WTC11 (cell line): ENCODE measurements around the gene RAI1. TPM values are rescaled to one million over a fixed set of nuclear protein-coding genes. Genes with fewer than 3 reads are reported as not detected.

Source experiments
- ATAC-seq: fragments of 200-7000 bp; cut with Tn5 transposase; 2 replicates; pipeline ENCODE4 v1.10.0; 2021; ENCODE audit warnings: mild to moderate bottlenecking, moderate library complexity
- CTCF ChIA-PET: fragments of 300-600 bp; sonication (Branson Sonifier 250); formaldehyde crosslinking; loops from one replicate; lab custom pipeline; 2021; ENCODE audit warnings: antibody characterized with exemption; lab: Charles Lee
- POLR2A ChIA-PET: fragments of 350-600 bp; sonication (Branson Sonifier 250); formaldehyde crosslinking; loops from one replicate; lab custom pipeline; 2021; ENCODE audit warnings: antibody characterized with exemption; lab: Charles Lee
- DNase-seq: peaks from one replicate; pipeline ENCODE4 v3.0.0; 2021; ENCODE audit warnings: low spot score
- H3K27ac Mint-ChIP-seq: 2 replicates; pipeline ENCODE4 v1.8.0; 2021; ENCODE audit warnings: mixed read lengths
- H3K27me3 Mint-ChIP-seq: 2 replicates; pipeline ENCODE4 v1.8.0; 2021; ENCODE audit warnings: low read depth, mild to moderate bottlenecking, moderate library complexity, mixed read lengths
- H3K36me3 Mint-ChIP-seq: 2 replicates; pipeline ENCODE4 v1.8.0; 2021; ENCODE audit warnings: mixed read lengths
- H3K4me1 Mint-ChIP-seq: 2 replicates; pipeline ENCODE4 v1.8.0; 2022; ENCODE audit warnings: mixed read lengths
- H3K4me3 Mint-ChIP-seq: 2 replicates; pipeline ENCODE4 v1.8.0; 2021; ENCODE audit warnings: mild to moderate bottlenecking, moderate library complexity, mixed read lengths
- H3K9me3 Mint-ChIP-seq: 2 replicates; pipeline ENCODE4 v1.8.0; 2021; ENCODE audit warnings: mixed read lengths
- CTCF ChIP-seq: fragments of 200-600 bp; IDR thresholded peaks from 2 replicates; pipeline ENCODE4 v1.8.0; 2022; ENCODE audit warnings: antibody characterized with exemption
- EMX1 ChIP-seq: fragments of 250-450 bp; sonication (Bioruptor Pico); IDR thresholded peaks from 2 replicates; pipeline ENCODE4 v1.8.0; 2021; ENCODE audit warnings: mild to moderate bottlenecking
- ESRRA ChIP-seq: sonication (generic); formaldehyde crosslinking; IDR thresholded peaks from 2 replicates; pipeline ENCODE4 v1.8.1; 2022; ENCODE audit warnings: mild to moderate bottlenecking, missing genetic modification reagents, borderline replicate concordance
- FOXK1 ChIP-seq: sonication (generic); formaldehyde crosslinking; IDR thresholded peaks from 2 replicates; pipeline ENCODE4 v1.8.0; 2022; ENCODE audit warnings: mild to moderate bottlenecking, moderate library complexity, missing genetic modification reagents
- IRF2 ChIP-seq: sonication (generic); formaldehyde crosslinking; IDR thresholded peaks from 2 replicates; pipeline ENCODE4 v1.8.0; 2022; ENCODE audit warnings: low read depth, missing genetic modification reagents, borderline replicate concordance
- MAX ChIP-seq: sonication (generic); formaldehyde crosslinking; IDR thresholded peaks from 2 replicates; pipeline ENCODE4 v1.8.0; 2022; ENCODE audit warnings: mild to moderate bottlenecking, missing genetic modification reagents
- NFATC4 ChIP-seq: fragments of 250-450 bp; sonication (Bioruptor Pico); IDR thresholded peaks from 2 replicates; pipeline ENCODE4 v1.9.0; 2021; ENCODE audit warnings: mild to moderate bottlenecking
- NFE2L1 ChIP-seq: sonication (generic); formaldehyde crosslinking; IDR thresholded peaks from 2 replicates; pipeline ENCODE4 v1.8.1; 2023; ENCODE audit warnings: missing genetic modification reagents
- NFYB ChIP-seq: sonication (generic); formaldehyde crosslinking; conservative IDR thresholded peaks from 2 replicates; pipeline ENCODE4 v1.8.0; 2022; ENCODE audit warnings: low read depth, missing genetic modification reagents
- OVOL2 ChIP-seq: fragments of 250-450 bp; sonication (Bioruptor Pico); IDR thresholded peaks from 2 replicates; pipeline ENCODE4 v1.9.0; 2021; ENCODE audit warnings: mild to moderate bottlenecking, borderline replicate concordance
- PREB ChIP-seq: sonication (generic); formaldehyde crosslinking; IDR thresholded peaks from 2 replicates; pipeline ENCODE4 v1.8.1; 2022; ENCODE audit warnings: mild to moderate bottlenecking, missing genetic modification reagents, moderate library complexity, borderline replicate concordance
- SMAD3 ChIP-seq: sonication (generic); formaldehyde crosslinking; IDR thresholded peaks from 2 replicates; pipeline ENCODE4 v1.8.0; 2022; ENCODE audit warnings: missing genetic modification reagents, mild to moderate bottlenecking, borderline replicate concordance
- SP1 ChIP-seq: sonication (generic); formaldehyde crosslinking; conservative IDR thresholded peaks from 2 replicates; pipeline ENCODE4 v1.8.1; 2022; ENCODE audit warnings: missing genetic modification reagents
- USF1 ChIP-seq: sonication (generic); formaldehyde crosslinking; IDR thresholded peaks from 2 replicates; pipeline ENCODE4 v1.8.0; 2022; ENCODE audit warnings: mild to moderate bottlenecking, missing genetic modification reagents
- USF2 ChIP-seq: sonication (generic); formaldehyde crosslinking; IDR thresholded peaks from 2 replicates; pipeline ENCODE4 v1.8.1; 2023; ENCODE audit warnings: mild to moderate bottlenecking, missing genetic modification reagents, moderate library complexity
- ZBTB21 ChIP-seq: sonication (generic); formaldehyde crosslinking; IDR thresholded peaks from 2 replicates; pipeline ENCODE4 v1.8.1; 2023; ENCODE audit warnings: mild to moderate bottlenecking, missing genetic modification reagents, borderline replicate concordance
- total RNA-seq: library from RNA; stranded (reverse); gene quantifications from 3 replicates; pipeline ENCODE4 v1.2.3, GENCODE V29; 2021

Gene RAI1
- total RNA-seq, 1 experiment from 2014 or later: 12.7 TPM

- H3K9me3 Mint-ChIP-seq: peaks cover 3% of the 10 kb centered on the region; the same call in 1 of the 2 replicates
- POLR2A ChIA-PET: interaction anchor here (1.0 to 1.2 kb wide), 2 partner anchors 9 to 86 kb away, joined by 4 to 7 read pairs; partner anchors contain the start of gene SREBF1
- ATAC-seq: peak; percentile 56
Observed at GRCh38 chr17:17749921-17750320, 68.7 kb downstream of the RAI1 start.

GRCh38 chr17:17750881-17751280, 69.6 kb downstream of the RAI1 start:
- peaks cover 53% of the 10 kb centered on the region for H3K4me1 Mint-ChIP-seq
- POLR2A ChIA-PET: interaction anchor here (0.8 to 0.9 kb wide), 2 partner anchors 57 to 255 kb away, joined by 3 read pairs; no protein-coding TSS in a partner anchor

More at GRCh38 chr17:17749921-17750320, 68.7 kb downstream of the RAI1 start:
- Mint-ChIP-seq H3K36me3 (no peaks in the 10 kb centered on the region), H3K4me3 (peak overlapping the region; percentile 14; the same call in 1 of the 2 replicates), H3K4me1 (peaks cover 54% of the 10 kb centered on the region), H3K27ac (peak overlapping the region; percentile 91), H3K27me3 (no peaks in the 10 kb centered on the region)
- CTCF ChIA-PET: interaction anchor here (0.6 to 3.9 kb wide), 8 partner anchors 10 to 249 kb away, joined by 3 to 19 read pairs (median 4); no protein-coding TSS in a partner anchor
- TF ChIP-seq FOXK1 (CRISPR knock-in tag): 0 out of 2 replicates have a peak, but pooled peaks have one; percentile 19
- no peak for TF ChIP-seq IRF2 (CRISPR knock-in tag)
- TF ChIP-seq NFATC4: 0 out of 2 replicates have a peak, but pooled peaks have one; percentile 16
- peak; percentile 67 for TF ChIP-seq SP1
- no peak for TF ChIP-seq OVOL2 (CRISPR knock-in tag)
- peak; percentile 99 for TF ChIP-seq NFYB
- no peak for TF ChIP-seq ESRRA
- peak; percentile 66; the same call in 1 of the 2 replicates for TF ChIP-seq MAX (CRISPR knock-in tag)
- no peak for TF ChIP-seq NFE2L1
- TF ChIP-seq USF1 (CRISPR knock-in tag): peak; percentile 98
- TF ChIP-seq PREB (CRISPR knock-in tag): no peak
- TF ChIP-seq USF2 (CRISPR knock-in tag): peak; percentile 99
- no peak for TF ChIP-seq SMAD3 (CRISPR knock-in tag)
- TF ChIP-seq EMX1 (CRISPR knock-in tag): no peak
- DNase-seq: peak; percentile 86

More at GRCh38 chr17:17750881-17751280, 69.6 kb downstream of the RAI1 start:
- H3K27me3 Mint-ChIP-seq: no peaks in the 10 kb centered on the region
- H3K36me3 Mint-ChIP-seq: no peaks in the 10 kb centered on the region
- no peak for TF ChIP-seq CTCF
- TF ChIP-seq OVOL2 (CRISPR knock-in tag): no peak
- no peak for TF ChIP-seq ZBTB21 (CRISPR knock-in tag)
- ATAC-seq (no peak), DNase-seq (no peak)
- H3K4me3 Mint-ChIP-seq: no peak overlapping the region
- CTCF ChIA-PET: no interaction called here
- H3K27ac Mint-ChIP-seq: peak overlapping the region; percentile 87
- peaks cover 3% of the 10 kb centered on the region; the same call in 1 of the 2 replicates for H3K9me3 Mint-ChIP-seq
